Astrocyte (in vitro differentiated cells and primary cell): ENCODE data around the gene SCN8A.

ENCODE experiments used
- EZH2 ChIP-seq: IDR thresholded peaks from 2 replicates; pipeline ENCODE4 v1.6.1; 2012; ENCODE audit warnings: mild to moderate bottlenecking, low read length, inconsistent platforms; ENCODE audit not compliant: insufficient read depth
- TF ChIP-seq, protein P1 (sequence below): IDR thresholded peaks from 2 replicates; pipeline ENCODE4 v1.5.1; 2011; ENCODE audit warnings: low read depth, mild to moderate bottlenecking, inconsistent platforms, low read length, moderate library complexity; ENCODE audit not compliant: insufficient read depth

DNA sequence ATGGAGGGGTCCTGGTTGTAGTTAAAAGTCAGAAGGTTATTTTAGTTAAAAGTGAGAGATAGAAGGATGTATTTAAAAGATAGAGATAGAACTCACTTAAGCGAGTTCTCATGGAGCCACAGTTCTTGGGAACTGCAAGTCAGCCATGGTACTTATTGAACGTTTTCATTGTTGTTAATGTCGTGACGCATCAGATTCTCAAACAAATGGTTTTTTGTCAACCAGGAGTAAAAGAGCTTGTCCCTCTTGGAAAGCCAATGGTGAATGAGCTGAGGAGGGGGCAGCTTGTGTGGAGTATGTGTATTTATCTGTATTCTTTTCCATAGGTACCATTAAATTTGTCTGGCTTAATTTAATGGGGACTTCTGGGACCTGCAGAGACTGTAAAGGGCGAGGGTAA, 188.8 kb downstream of the SCN8A start:
- TF ChIP-seq, protein P1, sequence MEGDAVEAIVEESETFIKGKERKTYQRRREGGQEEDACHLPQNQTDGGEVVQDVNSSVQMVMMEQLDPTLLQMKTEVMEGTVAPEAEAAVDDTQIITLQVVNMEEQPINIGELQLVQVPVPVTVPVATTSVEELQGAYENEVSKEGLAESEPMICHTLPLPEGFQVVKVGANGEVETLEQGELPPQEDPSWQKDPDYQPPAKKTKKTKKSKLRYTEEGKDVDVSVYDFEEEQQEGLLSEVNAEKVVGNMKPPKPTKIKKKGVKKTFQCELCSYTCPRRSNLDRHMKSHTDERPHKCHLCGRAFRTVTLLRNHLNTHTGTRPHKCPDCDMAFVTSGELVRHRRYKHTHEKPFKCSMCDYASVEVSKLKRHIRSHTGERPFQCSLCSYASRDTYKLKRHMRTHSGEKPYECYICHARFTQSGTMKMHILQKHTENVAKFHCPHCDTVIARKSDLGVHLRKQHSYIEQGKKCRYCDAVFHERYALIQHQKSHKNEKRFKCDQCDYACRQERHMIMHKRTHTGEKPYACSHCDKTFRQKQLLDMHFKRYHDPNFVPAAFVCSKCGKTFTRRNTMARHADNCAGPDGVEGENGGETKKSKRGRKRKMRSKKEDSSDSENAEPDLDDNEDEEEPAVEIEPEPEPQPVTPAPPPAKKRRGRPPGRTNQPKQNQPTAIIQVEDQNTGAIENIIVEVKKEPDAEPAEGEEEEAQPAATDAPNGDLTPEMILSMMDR: no peak
- no peak for TF ChIP-seq EZH2
